Measurements from ENCODE around the gene MOCS3.

Gene MOCS3

DNA sequence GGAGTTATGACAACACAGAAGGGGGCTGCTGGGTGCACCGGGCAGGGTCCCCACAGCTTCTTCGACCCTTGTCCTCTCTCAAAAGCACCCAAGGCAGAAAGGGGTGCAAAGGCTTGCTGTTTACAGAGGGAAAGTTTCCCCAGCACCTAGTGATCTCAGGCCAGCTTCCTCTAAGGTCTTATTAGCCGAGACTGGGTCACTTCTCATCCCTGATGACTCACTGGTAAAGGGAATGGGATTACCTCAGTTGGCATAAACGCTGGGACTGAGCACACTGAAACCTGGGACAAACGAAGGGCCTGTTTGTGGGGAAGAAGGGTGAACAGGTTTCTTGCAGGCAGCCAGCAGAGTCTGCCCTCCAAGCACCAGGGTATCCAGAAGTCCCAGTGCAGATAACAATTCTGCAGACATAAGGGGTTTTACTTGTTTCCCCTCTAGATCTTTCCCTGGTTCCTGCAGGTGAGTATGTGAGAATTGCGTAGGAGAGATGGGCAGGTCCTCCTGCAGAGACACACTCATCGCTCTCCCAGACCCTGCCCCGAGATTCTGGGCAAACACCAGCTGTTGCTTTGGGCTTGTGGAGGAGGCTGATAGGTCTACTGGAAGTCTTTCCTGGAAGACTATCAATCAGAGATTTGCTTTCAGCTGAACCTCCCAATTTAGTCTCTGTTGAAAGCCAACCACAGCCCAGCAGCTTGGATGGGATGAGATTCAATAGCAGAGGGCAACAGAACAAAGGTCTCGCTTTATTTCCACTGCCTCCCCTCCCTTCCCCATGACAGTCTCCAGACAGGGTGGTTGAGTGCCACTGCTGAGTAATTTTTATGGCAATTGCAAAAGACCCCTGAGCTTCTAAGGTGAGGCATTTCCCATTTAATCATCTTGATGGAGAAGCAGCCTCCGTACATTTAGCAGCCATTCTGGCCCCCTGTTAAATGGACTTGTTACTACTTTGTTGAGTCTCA, 38.6 kb downstream of the MOCS3 start:
- TF ChIP-seq ZFX (IDR thresholded peaks at IDR 0.05) = no peak
- TF ChIP-seq, protein P1, sequence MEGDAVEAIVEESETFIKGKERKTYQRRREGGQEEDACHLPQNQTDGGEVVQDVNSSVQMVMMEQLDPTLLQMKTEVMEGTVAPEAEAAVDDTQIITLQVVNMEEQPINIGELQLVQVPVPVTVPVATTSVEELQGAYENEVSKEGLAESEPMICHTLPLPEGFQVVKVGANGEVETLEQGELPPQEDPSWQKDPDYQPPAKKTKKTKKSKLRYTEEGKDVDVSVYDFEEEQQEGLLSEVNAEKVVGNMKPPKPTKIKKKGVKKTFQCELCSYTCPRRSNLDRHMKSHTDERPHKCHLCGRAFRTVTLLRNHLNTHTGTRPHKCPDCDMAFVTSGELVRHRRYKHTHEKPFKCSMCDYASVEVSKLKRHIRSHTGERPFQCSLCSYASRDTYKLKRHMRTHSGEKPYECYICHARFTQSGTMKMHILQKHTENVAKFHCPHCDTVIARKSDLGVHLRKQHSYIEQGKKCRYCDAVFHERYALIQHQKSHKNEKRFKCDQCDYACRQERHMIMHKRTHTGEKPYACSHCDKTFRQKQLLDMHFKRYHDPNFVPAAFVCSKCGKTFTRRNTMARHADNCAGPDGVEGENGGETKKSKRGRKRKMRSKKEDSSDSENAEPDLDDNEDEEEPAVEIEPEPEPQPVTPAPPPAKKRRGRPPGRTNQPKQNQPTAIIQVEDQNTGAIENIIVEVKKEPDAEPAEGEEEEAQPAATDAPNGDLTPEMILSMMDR (conservative IDR thresholded peaks at IDR 0.05) = no peak
- H3K27ac ChIP-seq = no peak overlapping the region

GRCh38 chr20:50999355-50999754, 40.7 kb downstream of the MOCS3 start:
- H3K27ac ChIP-seq = no peak overlapping the region
- TF ChIP-seq ZFX (IDR thresholded peaks at IDR 0.05) = no peak
- TF ChIP-seq, protein P1 (conservative IDR thresholded peaks at IDR 0.05) = no peak

- TF ChIP-seq, protein P1 (conservative IDR thresholded peaks at IDR 0.05) = no peak
- no peak for TF ChIP-seq ZFX (IDR thresholded peaks at IDR 0.05)
- H3K27ac ChIP-seq = no peak overlapping the region
These were observed 43.0 kb downstream of the MOCS3 start for GRCh38 chr20:51001430-51002265.

DNA sequence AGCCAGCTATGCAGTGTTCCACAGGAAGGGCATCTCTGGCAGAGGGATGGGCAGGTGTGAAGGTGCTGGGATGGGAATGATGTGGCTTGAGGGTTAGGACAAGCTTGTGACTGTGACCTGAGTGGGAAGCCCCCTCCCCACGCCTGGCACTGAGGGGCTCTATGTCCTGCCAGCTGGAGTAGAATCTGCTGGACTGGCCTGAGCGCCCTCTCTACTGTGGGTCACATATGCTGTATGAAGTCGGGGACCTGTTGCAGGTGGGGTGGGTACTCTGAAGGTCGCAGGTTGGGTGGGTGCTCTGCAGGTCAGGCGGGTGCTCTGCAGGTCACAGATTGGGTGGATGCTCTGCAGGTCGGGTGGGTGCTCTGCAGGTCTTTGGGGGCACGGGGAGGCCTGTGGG, 44.0 kb downstream of the MOCS3 start:
- H3K27ac ChIP-seq = no peak overlapping the region
- no peak for TF ChIP-seq ZFX (IDR thresholded peaks at IDR 0.05)
- TF ChIP-seq, protein P1 (conservative IDR thresholded peaks at IDR 0.05) = no peak

DNA sequence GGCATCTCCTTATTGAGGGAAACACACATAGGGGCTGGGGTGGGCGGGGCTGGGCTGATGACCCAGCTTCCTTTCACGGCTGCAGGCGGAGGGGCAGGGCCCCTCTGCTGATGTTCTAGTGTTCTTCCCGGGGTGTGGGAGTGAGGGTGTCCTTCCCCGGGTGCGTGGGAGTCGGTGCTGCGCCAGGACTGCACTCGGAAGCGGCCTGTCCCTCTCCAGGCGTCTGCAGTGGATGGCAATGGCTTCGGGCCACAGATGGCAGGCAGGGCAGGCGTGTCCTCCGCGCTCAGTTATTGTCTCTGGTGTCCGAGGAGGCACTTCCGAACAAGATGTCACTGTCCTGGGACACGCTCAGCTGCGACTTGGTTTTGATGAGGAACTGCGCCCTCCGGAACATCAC, 45.1 kb downstream of the MOCS3 start:
- TF ChIP-seq, protein P1 (conservative IDR thresholded peaks at IDR 0.05) = no peak
- no peak for TF ChIP-seq ZFX (IDR thresholded peaks at IDR 0.05)
- no peak overlapping the region for H3K27ac ChIP-seq

GRCh38 chr20:51004305-51004727, 45.7 kb downstream of the MOCS3 start:
- TF ChIP-seq, protein P1 (conservative IDR thresholded peaks at IDR 0.05) = no peak
- TF ChIP-seq ZFX (IDR thresholded peaks at IDR 0.05) = no peak
- no peak overlapping the region for H3K27ac ChIP-seq

DNA sequence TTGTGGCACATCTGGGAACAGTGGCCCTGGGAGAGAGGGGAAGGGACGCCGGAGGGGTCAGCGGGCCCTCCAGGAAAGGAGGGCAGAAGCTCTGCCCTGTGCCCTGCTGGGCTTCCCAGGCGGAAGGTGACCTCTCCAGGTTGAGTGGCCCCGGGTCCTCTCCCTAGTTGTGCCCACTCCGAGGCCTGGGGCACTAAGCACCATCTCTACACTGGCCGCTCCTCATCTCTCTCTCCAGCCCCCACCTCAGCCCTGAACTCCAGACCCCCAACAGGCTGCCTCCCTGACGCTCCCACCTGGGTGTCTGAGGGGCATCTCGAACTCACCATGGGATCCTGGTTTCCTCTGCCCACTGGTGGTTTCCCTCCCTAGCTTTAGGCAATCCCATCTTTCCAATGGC, 46.2 kb downstream of the MOCS3 start:
- no peak overlapping the region for H3K27ac ChIP-seq
- TF ChIP-seq, protein P1 (conservative IDR thresholded peaks at IDR 0.05) = no peak
- no peak for TF ChIP-seq ZFX (IDR thresholded peaks at IDR 0.05)
